Activated CD8-positive, alpha-beta T cell treated with anti-CD3 and anti-CD28 coated beads for 36 hours (primary cell): ENCODE measurements around the gene AURKAIP1. TPM values are rescaled to one million over a fixed set of nuclear protein-coding genes. Genes with fewer than 3 reads are reported as not detected.

Source experiments
- ATAC-seq: fragments of 200-7000 bp; cut with Tn5 transposase; one replicate; pipeline ENCODE4 v1.10.0; 2021; ENCODE audit warnings: mild to moderate bottlenecking, moderate library complexity
- CTCF ChIA-PET: fragments of 350-600 bp; sonication (Branson Sonifier 250); formaldehyde crosslinking; loops from one replicate; lab custom pipeline; 2021; ENCODE audit warnings: antibody characterized with exemption; lab: Charles Lee
- POLR2A ChIA-PET: fragments of 350-600 bp; sonication (Branson Sonifier 250); formaldehyde crosslinking; loops from one replicate; lab custom pipeline; 2021; ENCODE audit warnings: antibody characterized with exemption; lab: Charles Lee
- DNase-seq: peaks from one replicate; pipeline ENCODE4 v3.0.0-alpha.2; 2020
- H3K27ac Mint-ChIP-seq: one replicate; pipeline ENCODE4 v1.8.0; 2021; ENCODE audit warnings: mild to moderate bottlenecking, mixed read lengths
- H3K27me3 Mint-ChIP-seq: one replicate; pipeline ENCODE4 v1.8.0; 2021; ENCODE audit warnings: mixed read lengths
- H3K36me3 Mint-ChIP-seq: one replicate; pipeline ENCODE4 v1.8.0; 2021; ENCODE audit warnings: low read depth, mixed read lengths
- H3K4me1 Mint-ChIP-seq: one replicate; pipeline ENCODE4 v1.8.0; 2021; ENCODE audit warnings: low read depth, mixed read lengths
- H3K4me3 Mint-ChIP-seq: one replicate; pipeline ENCODE4 v1.8.0; 2021; ENCODE audit warnings: mild to moderate bottlenecking, moderate library complexity, mixed read lengths
- H3K9me3 Mint-ChIP-seq: one replicate; pipeline ENCODE4 v1.8.0; 2021; ENCODE audit warnings: mixed read lengths
- intact Hi-C: fragments of 100-400 bp; cut with micrococcal nuclease; formaldehyde crosslinking; loops from one replicate; pipeline ENCODE4 v1.10.0; 2022
- total RNA-seq, 2 experiments: library from RNA; stranded (reverse); gene quantifications; one replicate each; pipeline ENCODE4 v1.2.3, GENCODE V29; 2021
- TF ChIP-seq, protein P1 (sequence below): fragments of 200-600 bp; IDR thresholded peaks from one replicate; pipeline ENCODE4 v1.8.0; 2022; ENCODE audit warnings: antibody characterized with exemption, mild to moderate bottlenecking

The AURKAIP1 gene
- total RNA-seq, 2 experiments from 2014 or later, result 127 TPM

DNA sequence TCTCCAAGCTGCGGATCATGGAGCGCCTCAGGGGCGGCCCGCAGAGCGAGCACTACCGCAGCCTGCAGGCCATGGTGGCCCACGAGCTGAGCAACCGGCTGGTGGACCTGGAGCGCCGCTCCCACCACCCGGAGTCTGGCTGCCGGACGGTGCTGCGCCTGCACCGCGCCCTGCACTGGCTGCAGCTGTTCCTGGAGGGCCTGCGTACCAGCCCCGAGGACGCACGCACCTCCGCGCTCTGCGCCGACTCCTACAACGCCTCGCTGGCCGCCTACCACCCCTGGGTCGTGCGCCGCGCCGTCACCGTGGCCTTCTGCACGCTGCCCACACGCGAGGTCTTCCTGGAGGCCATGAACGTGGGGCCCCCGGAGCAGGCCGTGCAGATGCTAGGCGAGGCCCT lies 47.7 kb downstream of the AURKAIP1 start:
- POLR2A ChIA-PET, result interaction anchor here (0.6 to 2.0 kb wide), 3 partner anchors 11 to 166 kb away, joined by 3 to 8 read pairs (median 8); no protein-coding TSS in a partner anchor
- H3K36me3 Mint-ChIP-seq, result peaks cover 2% of the 10 kb centered on the region
- H3K27ac Mint-ChIP-seq, result no peak overlapping the region
- TF ChIP-seq, protein P1, sequence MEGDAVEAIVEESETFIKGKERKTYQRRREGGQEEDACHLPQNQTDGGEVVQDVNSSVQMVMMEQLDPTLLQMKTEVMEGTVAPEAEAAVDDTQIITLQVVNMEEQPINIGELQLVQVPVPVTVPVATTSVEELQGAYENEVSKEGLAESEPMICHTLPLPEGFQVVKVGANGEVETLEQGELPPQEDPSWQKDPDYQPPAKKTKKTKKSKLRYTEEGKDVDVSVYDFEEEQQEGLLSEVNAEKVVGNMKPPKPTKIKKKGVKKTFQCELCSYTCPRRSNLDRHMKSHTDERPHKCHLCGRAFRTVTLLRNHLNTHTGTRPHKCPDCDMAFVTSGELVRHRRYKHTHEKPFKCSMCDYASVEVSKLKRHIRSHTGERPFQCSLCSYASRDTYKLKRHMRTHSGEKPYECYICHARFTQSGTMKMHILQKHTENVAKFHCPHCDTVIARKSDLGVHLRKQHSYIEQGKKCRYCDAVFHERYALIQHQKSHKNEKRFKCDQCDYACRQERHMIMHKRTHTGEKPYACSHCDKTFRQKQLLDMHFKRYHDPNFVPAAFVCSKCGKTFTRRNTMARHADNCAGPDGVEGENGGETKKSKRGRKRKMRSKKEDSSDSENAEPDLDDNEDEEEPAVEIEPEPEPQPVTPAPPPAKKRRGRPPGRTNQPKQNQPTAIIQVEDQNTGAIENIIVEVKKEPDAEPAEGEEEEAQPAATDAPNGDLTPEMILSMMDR, result no peak
- no peak overlapping the region for H3K4me3 Mint-ChIP-seq
- DNase-seq (no peak), ATAC-seq (no peak)
- no peaks in the 10 kb centered on the region for H3K27me3 Mint-ChIP-seq
- CTCF ChIA-PET, result interaction anchor here (2.2 kb wide), 1 partner anchor 45 kb away, joined by 8 read pairs; no protein-coding TSS in a partner anchor
- peaks cover 17% of the 10 kb centered on the region for H3K4me1 Mint-ChIP-seq
- intact Hi-C loops, result no loop called here
- no peaks in the 10 kb centered on the region for H3K9me3 Mint-ChIP-seq

DNA sequence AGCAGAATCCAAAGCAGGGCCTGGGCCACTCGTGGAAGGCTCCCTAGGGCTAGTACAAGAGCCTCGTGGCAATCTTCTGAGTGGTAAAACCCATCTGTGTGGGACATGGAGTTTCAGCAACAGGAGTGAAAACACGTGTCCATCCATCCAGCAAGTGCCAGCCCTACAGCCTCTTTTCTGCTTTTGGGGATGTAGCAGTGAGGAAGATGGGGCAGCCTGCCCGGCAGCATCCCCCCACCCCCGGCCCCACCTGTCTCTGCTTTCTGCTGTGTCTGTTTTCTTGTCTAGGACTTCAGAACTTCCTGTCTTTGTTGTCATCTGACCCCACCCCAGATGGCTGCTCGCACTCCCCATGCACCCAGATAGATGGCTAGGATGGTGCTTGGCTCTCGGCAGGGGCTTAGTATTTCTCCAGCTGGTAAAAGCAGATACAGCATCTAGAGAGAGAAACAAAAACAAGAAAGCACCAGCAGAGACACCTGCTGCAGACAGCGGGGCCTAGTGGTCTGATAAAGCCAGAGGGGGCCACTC lies 48.9 kb downstream of the AURKAIP1 start:
- Mint-ChIP-seq H3K4me1 (peaks cover 27% of the 10 kb centered on the region), H3K36me3 (peaks cover 4% of the 10 kb centered on the region), H3K9me3 (no peaks in the 10 kb centered on the region), H3K27me3 (no peaks in the 10 kb centered on the region), H3K4me3 (peak overlapping the region; percentile 77), H3K27ac (peak overlapping the region; percentile 20)
- intact Hi-C loops, result no loop called here
- CTCF ChIA-PET, result interaction anchor here (2.2 kb wide), 1 partner anchor 46 kb away, joined by 8 read pairs; no protein-coding TSS in a partner anchor
- no peak for DNase-seq
- ATAC-seq, result no peak
- POLR2A ChIA-PET, result interaction anchor here (1.2 to 2.2 kb wide), 7 partner anchors 9 to 82 kb away, joined by 3 to 10 read pairs (median 4); partner anchors contain the start of gene AURKAIP1
- TF ChIP-seq, protein P1, result no peak

DNA sequence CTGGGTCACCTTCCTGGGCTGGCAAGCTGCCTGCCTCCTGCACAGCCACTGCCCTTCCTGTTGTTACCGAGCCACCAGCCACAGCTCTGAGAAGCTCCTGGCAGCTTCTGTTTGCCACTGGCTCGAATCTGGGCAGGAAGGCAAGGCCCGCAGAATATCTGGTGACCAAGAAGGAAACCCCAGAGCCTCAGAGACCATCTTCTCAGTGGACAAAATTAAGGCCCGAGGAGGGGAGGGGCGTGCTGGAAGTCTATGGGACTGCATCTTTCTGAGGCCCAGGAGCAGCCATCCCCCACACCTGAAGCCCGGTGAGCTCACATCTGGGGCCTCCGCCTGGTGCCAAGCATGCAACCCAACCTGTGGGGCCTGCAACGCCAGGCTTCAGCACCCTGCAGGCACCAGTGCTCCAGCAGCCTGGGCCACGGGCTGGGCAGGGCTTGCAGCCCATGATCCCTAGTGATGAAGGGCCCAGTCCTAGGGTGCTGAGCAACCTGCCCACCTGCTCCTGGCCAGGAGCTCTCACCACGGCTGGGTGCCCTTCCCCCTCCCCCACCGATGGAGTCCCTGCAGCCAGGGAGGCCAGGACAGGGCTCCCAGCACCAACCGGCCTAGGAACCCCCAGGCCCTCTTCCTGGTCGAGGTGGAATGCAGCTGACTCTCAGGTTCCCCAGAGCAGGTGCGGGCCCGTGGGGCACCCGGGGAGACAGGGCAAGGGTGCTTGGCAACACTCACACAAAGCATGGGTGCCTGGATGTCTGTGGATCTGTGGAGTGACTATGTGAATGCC lies 49.5 kb downstream of the AURKAIP1 start:
- H3K27ac Mint-ChIP-seq, result peak overlapping the region; percentile 20
- peaks cover 4% of the 10 kb centered on the region for H3K36me3 Mint-ChIP-seq
- DNase-seq (no peak), ATAC-seq (no peak)
- ChIA-PET POLR2A (interaction anchor here (1.2 to 2.2 kb wide), 7 partner anchors 10 to 82 kb away, joined by 3 to 10 read pairs (median 4); partner anchors contain the start of gene AURKAIP1), CTCF (interaction anchor here (2.2 kb wide), 1 partner anchor 47 kb away, joined by 8 read pairs; no protein-coding TSS in a partner anchor)
- no peaks in the 10 kb centered on the region for H3K9me3 Mint-ChIP-seq
- H3K4me1 Mint-ChIP-seq, result peaks cover 27% of the 10 kb centered on the region
- intact Hi-C loops, result no loop called here
- TF ChIP-seq, protein P1, result no peak
- H3K27me3 Mint-ChIP-seq, result no peaks in the 10 kb centered on the region
- peak overlapping the region; percentile 77 for H3K4me3 Mint-ChIP-seq

DNA sequence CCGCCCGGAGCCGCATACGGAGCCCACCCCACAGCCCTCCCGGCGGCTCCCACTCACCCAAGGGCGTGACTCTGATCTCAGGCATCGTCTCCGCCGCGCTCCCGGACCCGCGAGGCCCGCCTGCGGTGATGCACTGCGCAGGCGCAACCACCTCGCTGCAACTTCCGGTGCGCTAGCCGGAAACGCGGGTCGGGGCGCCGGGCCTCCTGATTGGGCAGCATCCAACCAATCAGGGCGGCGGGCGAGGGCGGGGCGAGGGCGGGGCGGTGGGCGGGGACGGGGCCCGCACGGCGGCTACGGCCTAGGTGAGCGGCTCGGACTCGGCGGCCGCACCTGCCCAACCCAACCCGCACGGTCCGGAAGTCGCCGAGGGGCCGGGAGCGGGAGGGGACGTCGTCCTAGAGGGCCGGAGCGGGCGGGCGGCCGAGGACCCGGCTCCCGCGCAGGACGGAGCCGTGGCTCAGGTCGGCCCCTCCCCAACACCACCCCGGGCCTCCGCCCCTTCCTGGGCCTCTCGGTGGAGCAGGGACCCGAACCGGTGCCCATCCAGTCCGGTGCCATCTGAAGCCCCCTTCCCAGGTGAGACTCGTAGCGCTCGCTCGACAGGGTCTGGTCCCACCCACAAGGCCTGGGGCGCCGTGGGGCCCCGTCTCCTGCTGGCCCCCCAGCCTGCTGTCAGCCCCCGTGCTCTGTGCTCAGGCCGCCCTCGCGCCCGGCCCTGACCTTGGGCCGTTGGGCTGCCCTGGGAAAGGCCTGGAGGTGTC lies 50.3 kb downstream of the AURKAIP1 start, which contains the start of the genes CPTP and INTS11:
CPTP (plus strand) TSS at position 279 of the 764 bp plus-strand sequence. CDS start 2,109 bp downstream, outside the sequence.
INTS11 (minus strand) TSS at position 137 of the 764 bp plus-strand sequence; CDS start at position 85, 52 bp downstream.
- Mint-ChIP-seq H3K4me3 (peak within 1 kb of the TSS; percentile 93), H3K36me3 (peaks cover 7% of the 10 kb centered on the region), H3K9me3 (no peaks in the 10 kb centered on the region), H3K4me1 (peaks cover 30% of the 10 kb centered on the region), H3K27ac (peak within 1 kb of the TSS; percentile 91), H3K27me3 (no peaks in the 10 kb centered on the region)
- DNase-seq (peak; percentile 96), ATAC-seq (peak; percentile 93)
- TF ChIP-seq, protein P1, result no peak
- intact Hi-C loops, result no loop called here
- CTCF ChIA-PET, result no interaction called here
- POLR2A ChIA-PET, result interaction anchor here (1.2 to 2.2 kb wide), 5 partner anchors 9 to 50 kb away, joined by 3 to 10 read pairs (median 4); partner anchors contain the start of gene AURKAIP1
